Uterus (tissue), 2 donors: ENCODE measurements around the gene PARG.
"Not testable (repeated sequence)": the region's sequence is repeated elsewhere in the genome, so short reads cannot be mapped to it uniquely, and the experiment has no call there.

Experiments used
- POLR2A ChIP-seq, 2 donors: fragments of 450-650 bp; IDR thresholded peaks; one replicate each; pipeline ENCODE4 v1.6.1; 2016; ENCODE audit warnings: antibody characterized with exemption in 2 of 2, mild to moderate bottlenecking in 1 of 2, moderate library complexity in 1 of 2
- TF ChIP-seq, protein P1 (sequence below), 4 experiments: fragments of 200-600 bp in 2 of 4; fragments of 450-650 bp in 2 of 4; sonication (generic) in 2 of 4; IDR thresholded peaks; one replicate each; pipeline ENCODE4 v1.5.1; 2016 to 2019; ENCODE audit warnings: antibody characterized with exemption in 4 of 4, mild to moderate bottlenecking in 2 of 4, moderate library complexity in 1 of 4

- TF ChIP-seq POLR2A (IDR thresholded peaks at IDR 0.05) = not testable (repeated sequence)
- TF ChIP-seq, protein P1, sequence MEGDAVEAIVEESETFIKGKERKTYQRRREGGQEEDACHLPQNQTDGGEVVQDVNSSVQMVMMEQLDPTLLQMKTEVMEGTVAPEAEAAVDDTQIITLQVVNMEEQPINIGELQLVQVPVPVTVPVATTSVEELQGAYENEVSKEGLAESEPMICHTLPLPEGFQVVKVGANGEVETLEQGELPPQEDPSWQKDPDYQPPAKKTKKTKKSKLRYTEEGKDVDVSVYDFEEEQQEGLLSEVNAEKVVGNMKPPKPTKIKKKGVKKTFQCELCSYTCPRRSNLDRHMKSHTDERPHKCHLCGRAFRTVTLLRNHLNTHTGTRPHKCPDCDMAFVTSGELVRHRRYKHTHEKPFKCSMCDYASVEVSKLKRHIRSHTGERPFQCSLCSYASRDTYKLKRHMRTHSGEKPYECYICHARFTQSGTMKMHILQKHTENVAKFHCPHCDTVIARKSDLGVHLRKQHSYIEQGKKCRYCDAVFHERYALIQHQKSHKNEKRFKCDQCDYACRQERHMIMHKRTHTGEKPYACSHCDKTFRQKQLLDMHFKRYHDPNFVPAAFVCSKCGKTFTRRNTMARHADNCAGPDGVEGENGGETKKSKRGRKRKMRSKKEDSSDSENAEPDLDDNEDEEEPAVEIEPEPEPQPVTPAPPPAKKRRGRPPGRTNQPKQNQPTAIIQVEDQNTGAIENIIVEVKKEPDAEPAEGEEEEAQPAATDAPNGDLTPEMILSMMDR (IDR thresholded peaks at IDR 0.05) = not testable (repeated sequence)
These were observed 11.3 kb upstream of the PARG start for GRCh38 chr10:49953122-49953521.
